PC-9 (cell line): ENCODE results near the gene MRPL17. TPM values are rescaled to one million over a fixed set of nuclear protein-coding genes. Genes with fewer than 3 reads are reported as not detected.

ENCODE experiments used
- BruUV-seq: library from RNA; stranded (reverse); fragments of 400-500 nt; replicated peaks from 2 replicates; lab custom pipeline; 2021; lab: Mats Ljungman, UMichigan
- CTCF ChIA-PET: fragments of 300-600 bp; sonication (Branson Sonifier 250); formaldehyde crosslinking; loops from one replicate; lab custom pipeline; 2022; ENCODE audit warnings: antibody characterized with exemption; lab: Charles Lee
- POLR2A ChIA-PET: fragments of 300-600 bp; sonication (Branson Sonifier 250); formaldehyde crosslinking; loops from one replicate; lab custom pipeline; 2022; ENCODE audit warnings: antibody characterized with exemption; ENCODE audit not compliant: unreplicated experiment; lab: Charles Lee
- DNase-seq, 2 experiments: peaks; one replicate each; pipeline versions ENCODE4 v3.0.0 to v3.0.0-alpha.2; 2015 to 2022; ENCODE audit warnings: mixed read lengths in 1 of 2
- H2AFZ ChIP-seq: fragments of 200-600 bp; sonication (generic); 2 replicates; pipeline ENCODE4 v1.8.1; 2017; ENCODE audit warnings: antibody characterized with exemption
- H3F3A ChIP-seq: fragments of 200-600 bp; sonication (generic); 2 replicates; pipeline ENCODE4 v1.8.1; 2017; ENCODE audit warnings: antibody characterized with exemption, mild to moderate bottlenecking, low read depth; ENCODE audit not compliant: insufficient read depth
- H3K27ac ChIP-seq: fragments of 200-600 bp; sonication (generic); 2 replicates; pipeline ENCODE4 v1.6.1; 2016; ENCODE audit warnings: mixed run types
- H3K27me3 ChIP-seq: fragments of 200-600 bp; sonication (generic); 2 replicates; pipeline ENCODE4 v1.6.1; 2016; ENCODE audit warnings: low read depth, mixed run types; ENCODE audit not compliant: insufficient read depth
- H3K36me3 ChIP-seq: fragments of 200-600 bp; sonication (generic); 2 replicates; pipeline ENCODE4 v1.6.1; 2016; ENCODE audit warnings: low read depth, mixed run types
- H3K4me1 ChIP-seq: fragments of 200-600 bp; sonication (generic); replicated peaks from 2 replicates; pipeline ENCODE4 v1.6.1; 2016; ENCODE audit warnings: mixed run types; ENCODE audit not compliant: insufficient read depth
- H3K4me2 ChIP-seq: fragments of 200-600 bp; sonication (generic); 2 replicates; pipeline ENCODE4 v1.6.1; 2017; ENCODE audit warnings: mixed run types
- H3K4me3 ChIP-seq: fragments of 200-600 bp; sonication (generic); 2 replicates; pipeline ENCODE4 v1.6.1; 2016; ENCODE audit warnings: mixed run types
- H3K79me2 ChIP-seq: fragments of 200-600 bp; sonication (generic); 2 replicates; pipeline ENCODE4 v1.6.1; 2017; ENCODE audit warnings: low read depth, mixed run types
- H3K9me2 ChIP-seq: fragments of 200-600 bp; sonication (generic); 2 replicates; pipeline ENCODE4 v1.8.1; 2017; ENCODE audit warnings: mild to moderate bottlenecking; ENCODE audit not compliant: insufficient read depth
- H3K9me3 ChIP-seq: fragments of 200-600 bp; sonication (generic); 2 replicates; pipeline ENCODE4 v1.8.1; 2016; ENCODE audit warnings: low read depth; ENCODE audit not compliant: insufficient read depth
- H4K20me1 ChIP-seq: fragments of 200-600 bp; sonication (generic); 2 replicates; pipeline ENCODE4 v1.8.1; 2017; ENCODE audit not compliant: insufficient read depth
- EZH2 ChIP-seq: fragments of 200-600 bp; sonication (generic); IDR thresholded peaks from 2 replicates; pipeline ENCODE4 v1.8.0; 2017; ENCODE audit warnings: antibody characterized with exemption, low read depth
- intact Hi-C: fragments of 100-400 bp; cut with micrococcal nuclease; formaldehyde crosslinking; loops from one replicate; pipeline ENCODE4 v1.10.0; 2022; ENCODE audit not compliant: unreplicated experiment
- total RNA-seq: library from RNA; stranded (reverse); gene quantifications from 2 replicates; pipeline ENCODE4 v1.2.3, GENCODE V29; 2021
- TF ChIP-seq, protein P1 (sequence below): fragments of 200-600 bp; sonication (generic); conservative IDR thresholded peaks from 2 replicates; pipeline ENCODE4 v1.6.1; 2017; ENCODE audit warnings: mixed run types, antibody characterized with exemption, mild to moderate bottlenecking, moderate library complexity

Gene MRPL17
- total RNA-seq, 1 experiment from 2014 or later = 35.5 TPM

DNA sequence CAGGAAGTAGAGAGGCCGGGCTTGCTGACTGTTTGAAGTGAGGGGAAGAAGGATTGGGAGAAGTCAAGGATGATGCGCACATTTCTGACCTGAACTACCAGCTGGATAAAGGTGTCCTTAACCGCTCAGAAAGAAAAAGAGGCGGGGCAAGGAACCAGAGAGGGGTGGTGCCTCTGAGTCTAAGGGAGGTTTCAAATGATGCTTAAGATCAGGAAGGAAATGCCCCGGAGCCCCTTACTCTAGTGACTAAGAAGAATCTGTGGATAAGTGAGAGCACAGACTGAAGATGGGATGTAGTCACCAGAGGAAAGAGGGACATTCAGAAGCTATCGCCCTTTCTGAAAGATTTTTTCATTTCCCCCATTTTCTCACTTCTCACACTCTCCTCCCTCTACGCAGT lies 40.2 kb downstream of the MRPL17 start:
- intact Hi-C loops = no loop called here
- Histone ChIP-seq H3K36me3 (no peaks in the 10 kb centered on the region), H3K9me2 (no peaks in the 10 kb centered on the region), H3K4me2 (no peak overlapping the region), H3K9me3 (no peaks in the 10 kb centered on the region), H4K20me1 (no peaks in the 10 kb centered on the region), H3K27ac (no peak overlapping the region), H3K27me3 (no peaks in the 10 kb centered on the region), H2AFZ (no peak overlapping the region), H3K4me1 (no peaks in the 10 kb centered on the region), H3K4me3 (no peak overlapping the region), H3K79me2 (no peaks in the 10 kb centered on the region), H3F3A (no peaks in the 10 kb centered on the region)
- ChIA-PET CTCF (no interaction called here), POLR2A (no interaction called here)
- DNase-seq = no peak
- TF ChIP-seq, protein P1, sequence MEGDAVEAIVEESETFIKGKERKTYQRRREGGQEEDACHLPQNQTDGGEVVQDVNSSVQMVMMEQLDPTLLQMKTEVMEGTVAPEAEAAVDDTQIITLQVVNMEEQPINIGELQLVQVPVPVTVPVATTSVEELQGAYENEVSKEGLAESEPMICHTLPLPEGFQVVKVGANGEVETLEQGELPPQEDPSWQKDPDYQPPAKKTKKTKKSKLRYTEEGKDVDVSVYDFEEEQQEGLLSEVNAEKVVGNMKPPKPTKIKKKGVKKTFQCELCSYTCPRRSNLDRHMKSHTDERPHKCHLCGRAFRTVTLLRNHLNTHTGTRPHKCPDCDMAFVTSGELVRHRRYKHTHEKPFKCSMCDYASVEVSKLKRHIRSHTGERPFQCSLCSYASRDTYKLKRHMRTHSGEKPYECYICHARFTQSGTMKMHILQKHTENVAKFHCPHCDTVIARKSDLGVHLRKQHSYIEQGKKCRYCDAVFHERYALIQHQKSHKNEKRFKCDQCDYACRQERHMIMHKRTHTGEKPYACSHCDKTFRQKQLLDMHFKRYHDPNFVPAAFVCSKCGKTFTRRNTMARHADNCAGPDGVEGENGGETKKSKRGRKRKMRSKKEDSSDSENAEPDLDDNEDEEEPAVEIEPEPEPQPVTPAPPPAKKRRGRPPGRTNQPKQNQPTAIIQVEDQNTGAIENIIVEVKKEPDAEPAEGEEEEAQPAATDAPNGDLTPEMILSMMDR = no peak
- no peak for TF ChIP-seq EZH2
- BruUV-seq = no TSS peak

DNA sequence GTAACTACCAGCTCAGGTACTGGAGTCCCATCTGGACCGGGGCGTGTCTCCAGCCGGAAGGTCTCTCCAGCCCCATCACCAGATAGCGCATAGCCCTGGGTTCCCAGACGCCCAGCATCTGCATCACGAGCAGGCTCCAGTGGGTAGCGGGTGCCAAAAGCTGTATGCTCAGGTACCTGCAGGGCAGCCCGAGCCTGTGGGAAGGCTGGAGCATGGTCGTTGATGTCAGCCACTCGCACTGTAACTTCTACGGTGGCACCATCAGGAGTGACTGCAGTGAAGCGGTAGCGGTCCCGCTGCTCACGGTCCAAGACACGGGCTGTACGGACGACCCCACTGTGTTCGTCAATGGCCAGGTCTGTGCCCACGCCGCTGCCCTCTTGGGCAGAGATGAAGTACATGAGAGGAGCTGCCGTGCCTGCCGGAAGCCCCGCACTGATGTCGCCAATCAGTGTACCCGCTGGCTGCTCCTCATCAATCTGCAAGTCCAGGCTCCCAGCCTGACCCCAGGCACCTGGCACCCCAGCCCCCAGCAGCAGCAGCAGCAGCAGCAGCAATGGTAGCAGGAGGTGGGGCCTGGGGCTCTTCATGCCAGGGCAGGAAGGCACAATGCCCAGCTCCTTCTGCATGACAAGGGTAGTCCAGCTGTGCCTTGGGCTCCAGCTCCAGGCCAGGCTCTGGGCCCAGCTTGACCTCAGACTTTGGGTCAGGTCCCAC lies 42.0 kb downstream of the MRPL17 start:
- ChIA-PET CTCF (no interaction called here), POLR2A (no interaction called here)
- no peak for DNase-seq
- BruUV-seq = no TSS peak
- H3F3A ChIP-seq = no peaks in the 10 kb centered on the region
- TF ChIP-seq, protein P1 = no peak
- TF ChIP-seq EZH2 = no peak
- no peaks in the 10 kb centered on the region; the same call in 1 of the 2 replicates for H3K4me1 ChIP-seq
- intact Hi-C loops = no loop called here
- no peaks in the 10 kb centered on the region for H3K9me3 ChIP-seq
- no peak overlapping the region for H3K4me2 ChIP-seq
- H3K27ac ChIP-seq = no peak overlapping the region
- no peak overlapping the region for H2AFZ ChIP-seq
- no peak overlapping the region for H3K4me3 ChIP-seq
- no peaks in the 10 kb centered on the region for H3K27me3 ChIP-seq
- H4K20me1 ChIP-seq = no peaks in the 10 kb centered on the region
- H3K79me2 ChIP-seq = no peaks in the 10 kb centered on the region
- H3K9me2 ChIP-seq = no peaks in the 10 kb centered on the region
- H3K36me3 ChIP-seq = no peaks in the 10 kb centered on the region

DNA sequence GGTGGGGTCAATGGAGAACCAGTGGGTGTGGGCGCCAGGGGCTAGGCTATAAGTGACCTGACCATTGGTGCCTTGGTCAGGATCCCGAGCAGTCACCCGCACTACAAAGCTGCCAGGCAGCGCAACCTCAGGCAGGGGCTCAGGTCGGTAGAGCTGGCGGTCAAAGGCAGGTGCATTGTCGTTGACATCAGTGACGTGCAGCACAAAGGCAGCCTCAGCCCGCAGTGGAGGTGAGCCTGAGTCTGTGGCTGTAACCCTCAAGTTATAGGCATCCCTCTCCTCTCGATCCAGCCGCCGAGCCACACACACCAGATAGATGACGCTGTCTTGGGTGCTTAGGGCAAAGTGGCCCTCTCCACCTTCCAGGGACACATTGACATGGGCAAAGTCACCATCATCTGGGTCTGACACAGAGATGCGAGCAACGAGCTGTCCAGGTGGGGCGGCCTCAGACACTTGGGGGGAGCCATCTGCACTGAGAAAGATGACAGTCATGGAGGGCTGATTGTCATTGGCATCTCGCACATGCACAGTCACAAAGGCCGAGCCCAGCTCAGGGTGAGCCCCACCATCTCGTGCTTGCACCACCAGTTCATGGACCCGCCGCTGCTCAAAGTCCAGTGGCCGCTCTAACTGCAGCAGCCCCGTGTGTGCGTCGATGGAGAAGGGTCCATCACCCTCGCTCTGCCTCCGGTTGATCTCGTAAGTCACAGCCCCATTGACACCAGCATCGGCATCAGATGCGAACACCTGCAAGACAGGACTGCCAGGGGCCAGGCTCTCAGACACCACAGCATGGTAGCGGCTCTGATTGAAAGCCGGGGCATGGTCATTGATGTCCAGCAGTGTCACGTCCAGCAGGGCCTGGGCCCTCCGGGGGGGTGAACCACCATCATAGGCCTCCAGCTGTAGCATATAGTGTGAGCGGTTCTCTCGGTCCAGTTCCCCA lies 42.8 kb downstream of the MRPL17 start:
- H2AFZ ChIP-seq = no peak overlapping the region
- H3K27me3 ChIP-seq = no peaks in the 10 kb centered on the region
- no peaks in the 10 kb centered on the region; the same call in 1 of the 2 replicates for H3K4me1 ChIP-seq
- H3K36me3 ChIP-seq = no peaks in the 10 kb centered on the region
- H3K4me2 ChIP-seq = no peak overlapping the region
- H3K9me2 ChIP-seq = no peaks in the 10 kb centered on the region
- H3K79me2 ChIP-seq = no peaks in the 10 kb centered on the region
- TF ChIP-seq, protein P1 = no peak
- TF ChIP-seq EZH2 = no peak
- POLR2A ChIA-PET = no interaction called here
- H3F3A ChIP-seq = no peaks in the 10 kb centered on the region
- CTCF ChIA-PET = no interaction called here
- no TSS peak for BruUV-seq
- DNase-seq = no peak
- H3K9me3 ChIP-seq = no peaks in the 10 kb centered on the region
- intact Hi-C loops = no loop called here
- H4K20me1 ChIP-seq = no peaks in the 10 kb centered on the region
- H3K27ac ChIP-seq = no peak overlapping the region
- no peak overlapping the region for H3K4me3 ChIP-seq
